ENCODE data around the gene RETREG2. TPM values are rescaled to one million over a fixed set of nuclear protein-coding genes. Genes with fewer than 3 reads are reported as not detected.
A peak's percentile ranks its signal among the peaks of the same experiment; 100 is the strongest.

The RETREG2 gene
- total RNA-seq, 2 donors from 2014 or later: 41.9 to 43.6 TPM

DNA sequence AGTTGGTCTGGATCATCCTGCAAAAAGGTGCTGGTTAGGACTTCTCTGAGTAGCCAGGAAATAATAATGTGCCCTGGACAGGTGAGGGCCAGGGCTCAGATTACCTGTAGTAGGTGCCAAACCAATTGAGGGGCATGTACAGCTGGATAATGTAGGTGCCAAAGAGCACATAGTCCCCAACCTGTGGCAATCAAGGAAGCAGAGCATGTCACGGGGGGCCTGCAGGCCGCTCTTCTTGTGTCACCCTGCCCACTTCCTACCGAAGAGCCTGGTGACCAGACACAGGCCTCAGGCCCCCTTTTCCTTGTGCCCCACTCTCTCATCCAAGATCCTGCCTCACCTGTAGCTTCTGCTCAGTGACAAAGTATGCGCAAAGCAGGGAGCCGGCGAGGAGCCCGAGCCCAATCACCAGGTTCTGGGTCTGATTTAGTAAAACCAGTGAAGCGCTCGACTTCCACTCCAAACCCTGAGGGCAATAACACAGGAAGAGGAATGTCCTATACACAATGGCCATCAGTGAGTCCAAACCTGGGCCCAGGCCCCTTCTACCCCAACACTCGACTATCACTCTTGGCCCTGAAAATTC, 35.5 kb downstream of the RETREG2 start:
- DNase-seq (peak in 1 of 4 donors; percentile 2), ATAC-seq (no peak)
- H3K27ac ChIP-seq: no peak overlapping the region
- H3K27me3 ChIP-seq: no peaks in the 10 kb centered on the region
- peaks cover 0 to 3% of the 10 kb centered on the region in 2 donors for H3K36me3 ChIP-seq (replicated peaks in 1 of 2; ENCODE audit: insufficient read depth in 1 of 2, low read depth in 2 of 2)
- H3K9me3 ChIP-seq: no peaks in the 10 kb centered on the region
- H3K4me3 ChIP-seq: no peak overlapping the region
- intact Hi-C loops (cut with DNase I): no loop called here
- TF ChIP-seq CTCF (IDR thresholded peaks at IDR 0.05): no peak
- no peak for TF ChIP-seq POLR2A (IDR thresholded peaks at IDR 0.05)
- WGBS, 2 donors: 91 to 94% methylated on average over 10 of the region's 10 CpGs
- H3K4me1 ChIP-seq: peaks cover 16% of the 10 kb centered on the region

DNA sequence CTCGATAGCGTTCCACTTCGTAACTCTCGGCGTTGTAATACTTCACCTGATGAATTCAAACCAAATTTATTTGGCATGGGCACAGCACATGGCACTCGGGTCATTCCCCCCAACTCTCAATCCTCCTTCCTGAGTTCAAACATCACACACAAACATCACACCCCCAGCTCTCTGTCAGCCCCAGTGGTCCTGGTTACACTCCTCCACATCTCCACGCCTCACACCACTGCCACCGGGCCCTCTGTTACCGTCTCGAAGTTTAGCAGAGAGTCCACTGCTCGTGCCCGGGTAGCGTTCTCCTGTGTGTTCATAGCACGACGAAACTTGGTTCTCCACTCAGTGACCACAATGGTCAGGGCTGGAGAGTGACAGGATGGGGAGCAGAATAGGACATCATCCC, 36.1 kb downstream of the RETREG2 start:
- ATAC-seq (no peak), DNase-seq (peak in 1 of 4 donors; percentile 5)
- Histone ChIP-seq H3K27ac (no peak overlapping the region), H3K27me3 (no peaks in the 10 kb centered on the region), H3K4me1 (peaks cover 22% of the 10 kb centered on the region), H3K36me3 (replicated peaks in 1 of 2; ENCODE audit: insufficient read depth in 1 of 2, low read depth in 2 of 2) (peaks cover 0 to 2% of the 10 kb centered on the region in 2 donors), H3K9me3 (no peaks in the 10 kb centered on the region), H3K4me3 (no peak overlapping the region)
- no peak for TF ChIP-seq POLR2A (IDR thresholded peaks at IDR 0.05)
- TF ChIP-seq CTCF (IDR thresholded peaks at IDR 0.05): no peak
- 94 to 95% methylated on average over 15 of the region's 15 CpGs for WGBS, 2 donors
- intact Hi-C loops (cut with DNase I): no loop called here

- no peaks in the 10 kb centered on the region for H3K9me3 ChIP-seq
- peaks cover 28% of the 10 kb centered on the region for H3K4me1 ChIP-seq
- H3K27ac ChIP-seq: no peak overlapping the region
- DNase-seq: no peak
- intact Hi-C loops (cut with DNase I): no loop called here
- no peak overlapping the region for H3K4me3 ChIP-seq
- H3K36me3 ChIP-seq (replicated peaks in 1 of 2; ENCODE audit: insufficient read depth in 1 of 2, low read depth in 2 of 2): peaks cover 0 to 2% of the 10 kb centered on the region in 2 donors
- whole genome bisulfite sequencing, 2 donors: 86 to 89% methylated on average over 6 of the region's 6 CpGs
- H3K27me3 ChIP-seq: no peaks in the 10 kb centered on the region
- no peak for ATAC-seq
- TF ChIP-seq CTCF (IDR thresholded peaks at IDR 0.05): no peak
- no peak for TF ChIP-seq POLR2A (IDR thresholded peaks at IDR 0.05)
Observed at GRCh38 chr2:219214786-219215185, 36.7 kb downstream of the RETREG2 start.

DNA sequence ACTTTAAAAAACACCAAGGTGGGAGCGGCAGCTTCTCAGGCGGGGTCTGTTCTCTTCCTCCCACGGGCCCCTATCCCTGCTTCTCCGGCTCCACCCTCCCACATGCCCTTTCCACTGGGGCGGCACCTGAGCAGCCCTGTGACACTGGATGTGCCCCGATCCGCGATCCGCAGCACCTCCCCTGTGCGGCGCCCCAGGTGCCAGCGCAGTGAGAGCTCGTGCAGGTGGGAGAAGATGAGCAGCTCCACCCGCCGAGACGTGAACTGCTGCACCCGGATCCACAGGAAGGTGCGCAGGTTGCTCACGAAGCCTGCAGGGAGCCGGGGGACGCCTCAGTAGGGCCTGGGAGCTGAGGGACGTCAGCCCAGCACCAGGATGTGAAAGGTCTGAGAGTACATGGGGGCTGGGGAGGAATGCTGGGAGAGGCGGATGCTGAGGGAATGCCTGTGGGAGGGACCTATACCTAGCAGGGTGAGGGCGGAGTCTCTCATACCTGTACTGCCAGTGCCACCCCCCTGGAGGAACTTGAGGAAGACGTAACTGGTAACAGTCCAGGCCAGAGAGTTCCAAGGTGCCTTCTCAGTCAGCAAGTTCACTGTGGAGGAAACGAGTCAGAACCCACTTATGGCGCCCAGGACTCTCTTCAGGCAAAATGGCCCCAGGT, 37.9 kb downstream of the RETREG2 start:
- TF ChIP-seq POLR2A (IDR thresholded peaks at IDR 0.05) (no peak), CTCF (IDR thresholded peaks at IDR 0.05) (no peak)
- intact Hi-C loops (cut with DNase I): no loop called here

DNA sequence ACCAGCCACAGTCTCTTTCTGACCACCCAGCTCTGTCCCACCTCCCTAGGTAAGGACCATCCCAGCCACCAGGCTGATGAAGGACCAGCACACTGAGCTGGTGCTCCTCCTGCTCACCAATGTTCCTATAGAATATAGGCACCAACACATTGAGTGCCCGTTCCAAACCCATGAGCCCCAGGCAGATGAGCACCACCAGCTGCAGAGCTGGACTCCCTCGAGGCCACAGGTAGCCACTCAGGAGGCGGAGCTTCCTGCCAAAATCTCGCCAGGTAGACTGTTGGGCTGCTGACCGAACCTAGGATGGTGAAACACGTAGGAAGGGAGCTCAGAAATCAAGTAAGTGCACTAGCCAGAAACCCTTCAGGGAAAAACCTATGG, 38.5 kb downstream of the RETREG2 start:
- Histone ChIP-seq H3K27me3 (no peaks in the 10 kb centered on the region), H3K4me3 (no peak overlapping the region), H3K9me3 (no peaks in the 10 kb centered on the region), H3K36me3 (replicated peaks in 1 of 2; ENCODE audit: insufficient read depth in 1 of 2, low read depth in 2 of 2) (peaks cover 0 to 4% of the 10 kb centered on the region in 2 donors), H3K4me1 (peaks cover 31% of the 10 kb centered on the region), H3K27ac (no peak overlapping the region)
- intact Hi-C loops (cut with DNase I): no loop called here
- 85 to 92% methylated on average over 2 to 6 of the region's 6 CpGs for WGBS, 2 donors
- DNase-seq (no peak), ATAC-seq (no peak)
- TF ChIP-seq CTCF (IDR thresholded peaks at IDR 0.05) (no peak), POLR2A (IDR thresholded peaks at IDR 0.05) (no peak)

More for the DNA sequence above, 37.9 kb downstream of the RETREG2 start:
- ATAC-seq: no peak
- no peak overlapping the region for H3K27ac ChIP-seq
- H3K4me1 ChIP-seq: peaks cover 31% of the 10 kb centered on the region
- DNase-seq: no peak
- H3K9me3 ChIP-seq: no peaks in the 10 kb centered on the region
- 90 to 94% methylated on average over 19 to 27 of the region's 27 CpGs for WGBS, 2 donors
- no peaks in the 10 kb centered on the region for H3K27me3 ChIP-seq
- H3K36me3 ChIP-seq (replicated peaks in 1 of 2; ENCODE audit: insufficient read depth in 1 of 2, low read depth in 2 of 2): peaks cover 0 to 2% of the 10 kb centered on the region in 2 donors
- no peak overlapping the region for H3K4me3 ChIP-seq

Measured in body of pancreas (tissue), 4 donors.